Lung (tissue), 12 donors: ENCODE data around the gene COMMD9. TPM values are rescaled to one million over a fixed set of nuclear protein-coding genes. Genes with fewer than 3 reads are reported as not detected.

Experiments
- ATAC-seq: fragments of 200-7000 bp; cut with Tn5 transposase; one replicate; pipeline ENCODE4 v1.9.1; 2020; ENCODE audit warnings: moderate number of reproducible peaks; ENCODE audit not compliant: insufficient read depth, low FRiP score
- DNase-seq, 3 donors: peaks; one replicate each; pipeline ENCODE4 v3.0.0-alpha.2; 2013 to 2017
- H3K27ac ChIP-seq, 2 donors: one replicate each; pipeline ENCODE4 v1.5.1; 2013; ENCODE audit warnings: mild to moderate bottlenecking in 2 of 2, moderate library complexity in 2 of 2, control low read depth in 1 of 2, inconsistent platforms in 1 of 2, low read depth in 1 of 2, low read length in 1 of 2
- H3K27me3 ChIP-seq, 3 donors: one replicate each; pipeline ENCODE4 v1.5.1; 2013; ENCODE audit warnings: low read length in 2 of 3; ENCODE audit not compliant: control insufficient read depth in 3 of 3, insufficient read depth in 3 of 3
- H3K36me3 ChIP-seq, 4 donors: one replicate each; pipeline ENCODE4 v1.5.1; 2013; ENCODE audit warnings: low read length in 4 of 4, mild to moderate bottlenecking in 1 of 4, moderate library complexity in 1 of 4; ENCODE audit not compliant: control insufficient read depth in 4 of 4, insufficient read depth in 4 of 4
- H3K4me1 ChIP-seq, 5 donors: one replicate each; pipeline ENCODE4 v1.5.1; 2013; ENCODE audit warnings: low read length in 5 of 5, mild to moderate bottlenecking in 2 of 5, moderate library complexity in 1 of 5; ENCODE audit not compliant: control insufficient read depth in 5 of 5, insufficient read depth in 5 of 5
- H3K4me3 ChIP-seq: one replicate; pipeline ENCODE4 v1.5.1; 2013; ENCODE audit warnings: mild to moderate bottlenecking, control low read depth, moderate library complexity
- H3K9ac ChIP-seq, 2 donors: one replicate each; pipeline ENCODE4 v1.5.1; 2013; ENCODE audit warnings: low read length in 2 of 2, control low read depth in 1 of 2; ENCODE audit not compliant: insufficient read depth in 1 of 2
- H3K9me3 ChIP-seq, 4 donors: one replicate each; pipeline ENCODE4 v1.5.1; 2013; ENCODE audit warnings: low read length in 3 of 4, mild to moderate bottlenecking in 1 of 4, moderate library complexity in 1 of 4; ENCODE audit not compliant: control insufficient read depth in 4 of 4, insufficient read depth in 3 of 4
- CTCF ChIP-seq: IDR thresholded peaks from 2 replicates; pipeline ENCODE4 v1.5.1; 2012; ENCODE audit warnings: mild to moderate bottlenecking; ENCODE audit errors: control extremely low read depth, extremely low read depth
- WGBS, 2 donors: extraction: QIAGEN DNeasy Blood & Tissue Kit; methylation state at CpG; one replicate each; pipeline ENCODE4 v1.1.7; 2013; 5-methylcytosine and 5-hydroxymethylcytosine counted together
- polyA plus RNA-seq, 2 donors: library from polyadenylated mRNA; stranded (reverse); fragments of 200-250 nt; gene quantifications; one replicate each; pipeline ENCODE4 v1.2.1, GENCODE V29; 2013
- total RNA-seq, 2 donors: library from RNA; depleted of rRNA in 1 of 2; stranded (reverse); fragments of >200 nt in 1 of 2; gene quantifications; one replicate each; pipeline ENCODE4 v1.2.1, GENCODE V29; 2014 to 2021
- donor health status: control.
- donor health status: control.
- donor health status: Bipolar disorder and iron deficiency.
- donor health status: healthy.
- donor health status: DM: yes; HTN: yes; CAD: no.

COMMD9 gene
- total and polyA plus RNA-seq, 4 donors, result 41.8 to 66.8 (median 44.6) TPM

DNA sequence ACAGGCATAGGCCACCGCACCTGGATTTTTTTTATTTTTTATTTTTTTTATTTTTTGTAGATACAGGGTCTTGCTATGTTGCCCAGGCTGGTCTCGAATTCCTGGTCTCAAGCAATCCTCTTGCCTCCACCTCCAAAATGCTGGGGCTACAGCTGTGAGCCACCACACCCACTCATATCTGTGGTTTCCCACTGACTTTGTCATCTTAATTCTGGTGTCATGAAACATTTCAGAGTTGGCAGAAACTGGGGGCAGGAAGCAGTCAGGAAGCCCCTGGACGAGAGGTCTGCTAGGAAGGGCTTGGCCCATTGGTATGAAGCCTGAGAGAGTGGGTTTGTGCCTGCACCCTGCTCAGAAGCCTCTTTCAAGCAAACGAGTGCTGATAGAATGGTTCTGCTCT is 49.1 kb downstream of the COMMD9 start:
- Histone ChIP-seq H3K27me3 (no peaks in the 10 kb centered on the region), H3K4me1 (peaks cover 0 to 7% (median 0%) of the 10 kb centered on the region in 5 donors), H3K9ac (no peak overlapping the region), H3K36me3 (no peaks in the 10 kb centered on the region), H3K4me3 (no peak overlapping the region), H3K27ac (no peak overlapping the region), H3K9me3 (peaks cover 0 to 3% (median 0%) of the 10 kb centered on the region in 4 donors)
- no peak for TF ChIP-seq CTCF
- DNase-seq, result no peak
- 62 to 74% methylated on average over 4 of the region's 4 CpGs for WGBS, 2 donors
- no peak for ATAC-seq

GRCh38 chr11:36239636-36240035 is 49.6 kb downstream of the COMMD9 start:
- TF ChIP-seq CTCF, result no peak
- no peak overlapping the region for H3K9ac ChIP-seq
- no peaks in the 10 kb centered on the region for H3K36me3 ChIP-seq
- H3K27ac ChIP-seq, result no peak overlapping the region
- 89 to 92% methylated on average over 3 of the region's 3 CpGs for WGBS, 2 donors
- ATAC-seq, result no peak
- H3K9me3 ChIP-seq, result no peaks in the 10 kb centered on the region
- no peak for DNase-seq
- H3K4me1 ChIP-seq, result peaks cover 0 to 7% (median 0%) of the 10 kb centered on the region in 5 donors
- H3K4me3 ChIP-seq, result no peak overlapping the region
- H3K27me3 ChIP-seq, result no peaks in the 10 kb centered on the region

- H3K9ac ChIP-seq, result no peak overlapping the region
- ATAC-seq, result no peak
- no peak for TF ChIP-seq CTCF
These were observed 50.3 kb downstream of the COMMD9 start for GRCh38 chr11:36238881-36239280.

DNA sequence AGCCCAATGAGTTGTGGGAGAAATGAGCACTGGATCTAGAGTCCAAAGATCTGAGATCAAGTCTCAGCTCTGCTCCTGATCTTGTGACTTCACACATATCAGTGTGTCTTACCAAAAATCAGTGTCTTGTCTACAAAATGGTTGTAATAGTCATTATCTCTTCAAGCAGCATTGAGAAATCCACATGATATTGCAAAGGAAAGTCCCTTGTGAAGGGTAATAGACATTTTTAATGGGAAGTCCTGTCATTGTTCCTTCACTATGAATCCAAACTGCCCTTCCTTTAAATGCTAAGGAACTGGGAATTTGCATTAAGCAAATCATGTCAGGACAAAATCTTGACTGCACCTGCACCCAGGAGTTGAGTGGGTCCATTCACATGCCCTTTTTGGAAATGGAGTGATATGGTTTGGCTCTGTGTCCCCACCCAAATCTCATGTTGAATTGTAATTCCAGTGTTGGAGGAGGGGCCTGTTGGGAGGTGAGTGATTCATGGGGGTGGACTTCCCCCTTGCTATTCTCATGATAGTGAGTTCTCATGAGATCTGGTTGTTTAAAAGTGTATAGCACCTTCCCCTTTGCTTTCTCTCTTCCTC is 51.1 kb downstream of the COMMD9 start:
- no peak for ATAC-seq

More at GRCh38 chr11:36238881-36239280, 50.3 kb downstream of the COMMD9 start:
- Histone ChIP-seq H3K27me3 (no peaks in the 10 kb centered on the region), H3K27ac (no peak overlapping the region), H3K36me3 (no peaks in the 10 kb centered on the region), H3K9me3 (no peaks in the 10 kb centered on the region), H3K4me3 (no peak overlapping the region), H3K4me1 (peaks cover 0 to 7% (median 0%) of the 10 kb centered on the region in 5 donors)
- DNase-seq, result no peak
- 78 to 89% methylated on average over 1 of the region's 1 CpG for WGBS, 2 donors

More for the DNA sequence above, 51.1 kb downstream of the COMMD9 start:
- no peak for DNase-seq
- Histone ChIP-seq H3K27ac (no peak overlapping the region), H3K9ac (no peak overlapping the region), H3K9me3 (no peaks in the 10 kb centered on the region), H3K4me1 (peaks cover 0 to 7% (median 3%) of the 10 kb centered on the region in 5 donors), H3K27me3 (no peaks in the 10 kb centered on the region), H3K36me3 (no peaks in the 10 kb centered on the region), H3K4me3 (no peak overlapping the region)
- TF ChIP-seq CTCF, result no peak
